ENCODE data around the gene HSPA2.
A peak's percentile ranks its signal among the peaks of the same experiment; 100 is the strongest.

The HSPA2 gene

GRCh38 chr14:64504897-64505794 is 35.4 kb upstream of the HSPA2 start:
- peak overlapping the region; percentile 75 for H3K4me3 ChIP-seq (ENCODE audit: low read depth, low read length)
- TF ChIP-seq MAX (IDR thresholded peaks at IDR 0.05; ENCODE audit: low read depth, low read length) (no peak), POLR2A (IDR thresholded peaks at IDR 0.05; ENCODE audit: extremely low read depth, insufficient read length) (no peak), CTCF (IDR thresholded peaks at IDR 0.05; ENCODE audit: low read depth, low read length) (no peak), MYC (IDR thresholded peaks at IDR 0.05; ENCODE audit: low read depth, low read length) (no peak)
- peak; percentile 90 for DNase-seq (ENCODE audit: low read depth)

- peak; percentile 21 for DNase-seq (ENCODE audit: low read depth)
- no peak for TF ChIP-seq MYC (IDR thresholded peaks at IDR 0.05; ENCODE audit: low read depth, low read length)
- no peak for TF ChIP-seq MAX (IDR thresholded peaks at IDR 0.05; ENCODE audit: low read depth, low read length)
- TF ChIP-seq POLR2A (IDR thresholded peaks at IDR 0.05; ENCODE audit: extremely low read depth, insufficient read length) = no peak
- TF ChIP-seq CTCF (IDR thresholded peaks at IDR 0.05; ENCODE audit: low read depth, low read length) = no peak
- H3K4me3 ChIP-seq (ENCODE audit: low read depth, low read length) = peak overlapping the region; percentile 14
Measured at GRCh38 chr14:64506721-64507120, 33.8 kb upstream of the HSPA2 start.

GRCh38 chr14:64507376-64508156 is 33.0 kb upstream of the HSPA2 start:
- peak overlapping the region; percentile 16 for H3K4me3 ChIP-seq (ENCODE audit: low read depth, low read length)

GRCh38 chr14:64508215-64508776 is 32.2 kb upstream of the HSPA2 start:
- TF ChIP-seq CTCF (IDR thresholded peaks at IDR 0.05; ENCODE audit: low read depth, low read length) = no peak
- TF ChIP-seq POLR2A (IDR thresholded peaks at IDR 0.05; ENCODE audit: extremely low read depth, insufficient read length) = no peak
- no peak for TF ChIP-seq MAX (IDR thresholded peaks at IDR 0.05; ENCODE audit: low read depth, low read length)
- no peak for TF ChIP-seq MYC (IDR thresholded peaks at IDR 0.05; ENCODE audit: low read depth, low read length)
- no peak overlapping the region for H3K4me3 ChIP-seq (ENCODE audit: low read depth, low read length)
- DNase-seq (ENCODE audit: low read depth) = peak; percentile 38

More at GRCh38 chr14:64507376-64508156, 33.0 kb upstream of the HSPA2 start:
- no peak for DNase-seq (ENCODE audit: low read depth)
- TF ChIP-seq MYC (IDR thresholded peaks at IDR 0.05; ENCODE audit: low read depth, low read length) (no peak), MAX (IDR thresholded peaks at IDR 0.05; ENCODE audit: low read depth, low read length) (no peak), POLR2A (IDR thresholded peaks at IDR 0.05; ENCODE audit: extremely low read depth, insufficient read length) (no peak), CTCF (IDR thresholded peaks at IDR 0.05; ENCODE audit: low read depth, low read length) (no peak)

- no peak for TF ChIP-seq MAX (IDR thresholded peaks at IDR 0.05; ENCODE audit: low read depth, low read length)
- no peak for TF ChIP-seq MYC (IDR thresholded peaks at IDR 0.05; ENCODE audit: low read depth, low read length)
- TF ChIP-seq CTCF (IDR thresholded peaks at IDR 0.05; ENCODE audit: low read depth, low read length) = no peak
- TF ChIP-seq POLR2A (IDR thresholded peaks at IDR 0.05; ENCODE audit: extremely low read depth, insufficient read length) = no peak
- no peak overlapping the region for H3K4me3 ChIP-seq (ENCODE audit: low read depth, low read length)
- DNase-seq (ENCODE audit: low read depth) = no peak
Measured at GRCh38 chr14:64509036-64509435, 31.5 kb upstream of the HSPA2 start.
